Neural crest cell (in vitro differentiated cells): Measurements from ENCODE around the gene PRSS27. TPM values are rescaled to one million over a fixed set of nuclear protein-coding genes. Genes with fewer than 3 reads are reported as not detected.
A peak's percentile ranks its signal among the peaks of the same experiment; 100 is the strongest.
"Not testable (repeated sequence)": the region's sequence is repeated elsewhere in the genome, so short reads cannot be mapped to it uniquely, and the experiment has no call there.

Source experiments
- DNase-seq: peaks from one replicate; pipeline ENCODE4 v3.0.0; 2021; ENCODE audit warnings: low read depth, mixed read lengths, low spot score
- H3K27ac Mint-ChIP-seq: one replicate; pipeline ENCODE4 v1.8.0; 2021; ENCODE audit warnings: mild to moderate bottlenecking, mixed read lengths; ENCODE audit not compliant: unreplicated experiment
- H3K27me3 Mint-ChIP-seq: 2 replicates; pipeline ENCODE4 v1.8.0; 2021; ENCODE audit warnings: low read depth, mild to moderate bottlenecking, mixed read lengths
- H3K36me3 Mint-ChIP-seq: 2 replicates; pipeline ENCODE4 v1.8.0; 2021; ENCODE audit warnings: low read depth, mild to moderate bottlenecking, mixed read lengths
- H3K4me1 Mint-ChIP-seq: 2 replicates; pipeline ENCODE4 v1.8.0; 2021; ENCODE audit warnings: mixed read lengths
- H3K4me3 Mint-ChIP-seq: one replicate; pipeline ENCODE4 v1.8.0; 2021; ENCODE audit warnings: mild to moderate bottlenecking, mixed read lengths
- H3K9me3 Mint-ChIP-seq: 2 replicates; pipeline ENCODE4 v1.8.0; 2021; ENCODE audit warnings: mixed read lengths
- total RNA-seq: library from RNA; stranded (reverse); gene quantifications from 2 replicates; pipeline ENCODE4 v1.2.1, GENCODE V29; 2021
- TF ChIP-seq, protein P1 (sequence below): fragments of 200-600 bp; sonication (generic); conservative IDR thresholded peaks from 2 replicates; pipeline ENCODE4 v1.5.0; 2021; ENCODE audit warnings: antibody characterized with exemption, mild to moderate bottlenecking

The PRSS27 gene
- total RNA-seq, 1 donor from 2014 or later: 7.8 TPM

DNA sequence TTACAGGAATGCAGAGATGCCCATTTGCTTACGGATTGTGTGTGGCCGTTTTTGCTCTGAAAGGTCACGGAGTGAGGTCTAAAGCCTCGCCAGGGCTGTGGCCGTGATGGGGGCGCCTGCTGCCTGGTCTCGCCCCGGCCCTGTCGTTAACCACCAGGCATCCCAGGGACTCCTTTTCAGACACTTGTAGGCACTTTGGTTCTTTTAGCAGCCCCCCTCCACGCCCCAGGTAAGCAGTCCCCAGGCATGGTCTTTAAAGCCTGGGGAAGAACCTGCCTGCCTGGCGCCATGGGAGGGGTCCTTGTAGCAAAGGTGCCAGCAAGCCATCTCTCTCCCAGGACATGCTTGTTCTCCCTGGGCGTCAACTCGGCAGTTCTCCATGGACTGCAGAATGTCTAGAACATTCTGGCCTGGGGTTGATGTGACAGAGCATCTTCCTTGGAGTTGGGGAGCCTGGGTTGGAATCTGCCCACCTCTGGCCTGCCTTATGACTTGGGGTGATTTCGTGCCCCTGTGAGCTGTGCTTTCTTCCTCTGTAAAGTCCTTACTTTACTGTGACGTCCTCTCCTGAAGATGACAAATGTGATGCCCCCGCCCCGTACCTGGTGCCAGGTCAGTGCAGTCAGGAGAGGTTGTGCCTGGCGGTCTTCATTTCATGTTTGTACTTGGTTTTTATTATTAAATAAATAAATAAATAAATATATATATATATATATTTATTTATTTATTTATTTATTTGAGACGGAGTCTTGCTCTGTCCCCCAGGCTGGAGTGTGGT lies 32.3 kb downstream of the PRSS27 start:
- no peak for DNase-seq
- TF ChIP-seq, protein P1, sequence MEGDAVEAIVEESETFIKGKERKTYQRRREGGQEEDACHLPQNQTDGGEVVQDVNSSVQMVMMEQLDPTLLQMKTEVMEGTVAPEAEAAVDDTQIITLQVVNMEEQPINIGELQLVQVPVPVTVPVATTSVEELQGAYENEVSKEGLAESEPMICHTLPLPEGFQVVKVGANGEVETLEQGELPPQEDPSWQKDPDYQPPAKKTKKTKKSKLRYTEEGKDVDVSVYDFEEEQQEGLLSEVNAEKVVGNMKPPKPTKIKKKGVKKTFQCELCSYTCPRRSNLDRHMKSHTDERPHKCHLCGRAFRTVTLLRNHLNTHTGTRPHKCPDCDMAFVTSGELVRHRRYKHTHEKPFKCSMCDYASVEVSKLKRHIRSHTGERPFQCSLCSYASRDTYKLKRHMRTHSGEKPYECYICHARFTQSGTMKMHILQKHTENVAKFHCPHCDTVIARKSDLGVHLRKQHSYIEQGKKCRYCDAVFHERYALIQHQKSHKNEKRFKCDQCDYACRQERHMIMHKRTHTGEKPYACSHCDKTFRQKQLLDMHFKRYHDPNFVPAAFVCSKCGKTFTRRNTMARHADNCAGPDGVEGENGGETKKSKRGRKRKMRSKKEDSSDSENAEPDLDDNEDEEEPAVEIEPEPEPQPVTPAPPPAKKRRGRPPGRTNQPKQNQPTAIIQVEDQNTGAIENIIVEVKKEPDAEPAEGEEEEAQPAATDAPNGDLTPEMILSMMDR: no peak
- H3K36me3 Mint-ChIP-seq: no peaks in the 10 kb centered on the region
- H3K27ac Mint-ChIP-seq: no peak overlapping the region
- no peaks in the 10 kb centered on the region for H3K27me3 Mint-ChIP-seq
- H3K4me1 Mint-ChIP-seq: no peaks in the 10 kb centered on the region
- H3K4me3 Mint-ChIP-seq: peak overlapping the region; percentile 38
- H3K9me3 Mint-ChIP-seq: no peaks in the 10 kb centered on the region

DNA sequence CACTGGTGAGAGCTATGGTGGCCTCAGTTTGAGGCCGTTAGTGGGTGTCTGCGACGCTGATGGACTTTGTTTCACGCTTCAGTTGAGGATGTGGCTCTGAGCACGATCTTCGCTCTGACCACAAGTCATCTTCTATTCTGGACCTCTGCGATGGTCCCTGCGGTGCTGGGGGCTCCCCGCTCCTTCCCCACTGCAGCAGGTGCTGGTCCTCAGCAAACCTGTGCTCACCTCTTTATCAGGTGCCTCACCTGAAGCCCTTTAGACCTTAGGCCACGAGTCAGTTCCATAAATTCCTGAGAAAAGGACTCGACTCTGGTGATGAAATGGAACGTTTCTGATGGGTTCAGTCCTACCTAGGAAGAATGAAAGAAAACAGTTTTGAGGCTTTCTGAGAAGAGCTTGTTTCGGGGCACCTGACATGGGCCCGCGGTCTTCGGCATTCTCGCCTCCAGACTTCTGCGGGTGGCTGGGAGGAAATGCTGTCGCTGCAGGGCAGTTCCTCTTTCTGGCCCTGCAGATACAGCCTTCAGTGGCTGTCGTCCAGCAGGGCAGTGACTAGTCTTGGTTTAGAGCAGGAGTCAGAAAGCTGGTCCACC lies 33.0 kb downstream of the PRSS27 start:
- peaks cover 3% of the 10 kb centered on the region for H3K4me1 Mint-ChIP-seq
- no peaks in the 10 kb centered on the region for H3K9me3 Mint-ChIP-seq
- H3K27me3 Mint-ChIP-seq: no peaks in the 10 kb centered on the region
- no peak for DNase-seq
- TF ChIP-seq, protein P1: no peak
- no peak overlapping the region for H3K27ac Mint-ChIP-seq
- peak overlapping the region; percentile 31 for H3K4me3 Mint-ChIP-seq
- no peaks in the 10 kb centered on the region for H3K36me3 Mint-ChIP-seq

DNA sequence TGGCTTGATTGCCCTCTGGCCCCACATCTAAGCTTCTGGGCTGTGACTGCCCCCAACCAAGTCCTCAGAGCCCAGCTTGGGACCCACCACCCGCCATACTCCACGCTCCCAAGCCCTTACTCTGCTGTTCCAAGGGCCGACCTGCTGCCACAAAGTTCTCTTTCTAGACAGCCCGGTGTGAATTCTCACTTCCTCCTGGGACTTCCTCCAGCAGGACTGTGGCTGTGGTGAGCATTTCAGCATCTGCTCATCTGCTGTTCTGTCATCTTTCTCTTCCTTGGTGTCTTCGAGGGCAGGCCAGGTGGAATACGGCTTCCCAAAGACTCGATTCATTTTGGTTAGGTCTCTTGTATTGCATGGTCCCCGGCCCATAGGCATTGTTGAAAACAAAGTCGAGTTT lies 33.9 kb downstream of the PRSS27 start:
- H3K27ac Mint-ChIP-seq, DNase-seq, H3K4me1 Mint-ChIP-seq, H3K4me3 Mint-ChIP-seq, H3K36me3 Mint-ChIP-seq, H3K9me3 Mint-ChIP-seq, H3K27me3 Mint-ChIP-seq: not testable (repeated sequence)

DNA sequence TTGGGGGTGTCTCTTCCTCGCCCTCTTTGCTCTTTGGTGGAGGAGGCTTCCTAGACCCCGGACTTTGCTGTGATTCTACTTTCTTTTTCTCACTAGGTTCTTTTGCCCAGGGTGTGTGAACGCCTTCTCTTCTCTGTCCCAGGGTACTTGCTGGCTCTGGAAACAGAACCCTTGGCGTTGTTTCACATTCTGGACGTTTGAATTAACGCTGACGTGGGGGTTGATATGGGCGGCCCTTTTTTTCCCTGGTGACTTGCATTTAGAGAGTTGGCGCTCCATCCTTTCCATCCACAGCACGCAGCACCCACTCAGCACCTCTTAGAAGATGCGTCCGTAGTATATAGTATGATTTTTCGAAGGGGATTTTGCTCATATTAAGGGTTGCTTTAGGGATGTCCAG lies 37.0 kb downstream of the PRSS27 start:
- Mint-ChIP-seq H3K27ac (peak overlapping the region; percentile 27), H3K4me3 (peak overlapping the region; percentile 98)
- not testable (repeated sequence) for H3K9me3 Mint-ChIP-seq, DNase-seq, H3K27me3 Mint-ChIP-seq, H3K36me3 Mint-ChIP-seq, H3K4me1 Mint-ChIP-seq

DNA sequence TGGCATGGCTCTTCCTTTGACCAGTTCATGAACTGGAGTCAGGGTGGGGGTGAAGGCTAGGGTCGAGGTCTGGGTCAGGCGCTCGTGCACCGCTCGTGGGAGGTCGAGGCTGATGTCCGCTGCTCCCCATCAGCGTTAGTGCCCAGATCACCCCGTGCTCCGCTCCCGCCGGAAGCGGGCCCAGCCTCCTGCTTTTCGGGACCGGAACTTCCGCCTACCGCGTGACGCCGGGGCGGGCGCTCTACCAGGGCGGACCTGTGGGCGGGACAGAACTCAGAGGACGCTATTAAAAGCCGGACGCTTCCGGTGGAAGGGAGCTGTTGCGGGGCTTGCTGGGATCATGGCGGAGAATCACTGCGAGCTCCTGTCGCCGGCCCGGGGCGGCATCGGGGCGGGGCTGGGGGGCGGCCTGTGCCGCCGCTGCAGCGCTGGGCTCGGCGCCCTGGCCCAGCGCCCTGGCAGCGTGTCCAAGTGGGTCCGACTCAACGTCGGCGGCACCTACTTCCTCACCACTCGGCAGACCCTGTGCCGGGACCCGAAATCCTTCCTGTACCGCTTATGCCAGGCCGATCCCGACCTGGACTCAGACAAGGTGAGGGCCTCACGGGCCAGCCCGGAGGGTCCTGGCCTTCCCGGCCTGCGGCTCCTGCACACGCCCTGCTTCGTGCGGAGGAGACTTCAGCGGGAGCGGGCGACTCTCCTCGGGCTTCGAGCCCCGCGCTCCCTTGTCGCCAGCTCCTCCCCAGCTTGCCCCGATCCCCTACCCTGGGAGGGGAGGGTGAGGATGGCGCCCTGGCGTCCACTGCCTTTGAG lies 37.6 kb downstream of the PRSS27 start, which contains the start of gene KCTD5:
Gene KCTD5, plus strand, starts transcription at position 315 of the 813 bp plus-strand sequence. Its CDS starts 26 bp downstream, at position 341.
- H3K27me3 Mint-ChIP-seq: no peaks in the 10 kb centered on the region
- DNase-seq: peak; percentile 92
- no peaks in the 10 kb centered on the region for H3K36me3 Mint-ChIP-seq
- H3K4me1 Mint-ChIP-seq: peaks cover 6% of the 10 kb centered on the region
- peak within 1 kb of the TSS; percentile 98 for H3K4me3 Mint-ChIP-seq
- H3K27ac Mint-ChIP-seq: peak within 1 kb of the TSS; percentile 98
- TF ChIP-seq, protein P1: no peak
- no peaks in the 10 kb centered on the region for H3K9me3 Mint-ChIP-seq

DNA sequence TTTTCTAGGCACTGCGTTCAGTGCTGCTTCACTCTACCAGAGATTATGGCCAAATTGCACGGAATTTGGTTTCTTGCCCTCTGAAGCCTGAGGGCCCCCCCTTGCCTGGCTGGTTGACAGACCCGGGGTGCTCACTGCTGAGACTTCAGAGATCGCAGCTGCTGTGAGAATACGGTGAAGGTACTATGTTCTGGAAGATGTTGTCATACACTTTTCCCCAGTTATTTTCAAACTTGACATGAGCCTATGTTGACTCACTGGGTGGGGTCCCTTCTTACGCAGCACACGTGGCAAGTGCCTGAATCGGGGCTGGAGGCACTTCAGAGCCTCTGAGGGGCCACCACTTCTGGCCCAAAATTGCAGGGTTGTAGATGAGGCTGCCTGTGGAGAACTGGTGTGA lies 39.7 kb downstream of the PRSS27 start:
- H3K4me3 Mint-ChIP-seq: peak overlapping the region; percentile 98
- H3K4me1 Mint-ChIP-seq, DNase-seq, H3K27me3 Mint-ChIP-seq, H3K27ac Mint-ChIP-seq, H3K36me3 Mint-ChIP-seq, H3K9me3 Mint-ChIP-seq: not testable (repeated sequence)

DNA sequence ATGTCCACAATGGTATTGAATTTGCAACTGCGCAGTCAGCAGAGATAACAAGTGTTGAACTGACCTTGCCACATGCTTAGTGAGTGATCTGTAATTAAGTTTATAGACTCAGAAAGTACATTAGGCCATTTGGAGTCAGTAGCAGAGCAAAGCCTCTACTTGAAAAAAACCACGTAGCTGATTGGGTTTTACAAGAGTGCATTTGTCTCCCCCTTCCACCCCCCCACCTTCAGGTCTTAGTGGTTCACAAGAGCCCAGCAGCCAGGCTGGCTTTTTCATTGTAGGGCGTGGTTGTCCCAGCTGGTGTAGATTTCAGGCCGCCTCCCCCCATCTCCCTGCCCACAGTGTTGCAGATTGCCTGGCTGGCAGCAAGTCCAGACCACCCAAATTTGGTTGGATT lies 40.1 kb downstream of the PRSS27 start:
- not testable (repeated sequence) for H3K27ac Mint-ChIP-seq, H3K36me3 Mint-ChIP-seq, H3K27me3 Mint-ChIP-seq, DNase-seq, H3K9me3 Mint-ChIP-seq, H3K4me3 Mint-ChIP-seq, H3K4me1 Mint-ChIP-seq

DNA sequence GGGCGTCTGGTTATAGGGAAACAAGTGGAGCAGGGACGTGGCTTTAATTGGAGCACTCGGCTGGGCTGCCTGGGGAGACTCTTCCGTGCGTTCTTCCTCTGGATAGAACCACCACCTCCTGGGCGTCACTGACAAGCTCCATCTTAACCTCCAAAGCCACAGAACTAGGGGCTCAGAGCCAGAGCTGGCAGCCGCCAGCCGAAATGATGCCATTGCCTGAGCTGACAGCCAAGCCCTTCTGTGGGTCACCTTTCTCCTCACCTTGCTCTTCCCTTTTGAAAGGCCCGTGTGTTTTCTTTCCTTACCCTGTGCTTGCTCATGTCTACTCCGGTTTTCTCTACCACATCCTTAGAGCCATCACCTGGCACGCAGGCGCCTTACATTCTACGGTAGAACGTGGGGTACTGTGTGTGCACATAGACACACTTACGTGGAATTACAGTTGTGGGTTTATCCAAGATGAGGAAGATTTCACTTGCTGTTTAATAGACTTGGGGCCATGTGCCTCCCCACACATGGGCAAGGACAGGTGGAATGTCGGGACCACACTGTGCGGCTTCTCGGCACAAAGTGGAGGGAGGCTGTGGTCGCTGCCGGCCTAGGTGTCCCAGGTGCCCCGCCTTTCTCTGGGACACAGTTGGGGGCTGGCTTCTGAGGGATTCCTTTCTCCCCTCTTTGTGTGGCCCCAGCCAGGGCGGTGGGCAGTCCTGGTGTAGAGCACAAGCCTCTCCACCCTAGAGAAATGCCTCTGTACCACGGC lies 41.6 kb downstream of the PRSS27 start:
- H3K27ac Mint-ChIP-seq, H3K4me3 Mint-ChIP-seq, H3K36me3 Mint-ChIP-seq, DNase-seq, H3K27me3 Mint-ChIP-seq, H3K9me3 Mint-ChIP-seq, H3K4me1 Mint-ChIP-seq: not testable (repeated sequence)

DNA sequence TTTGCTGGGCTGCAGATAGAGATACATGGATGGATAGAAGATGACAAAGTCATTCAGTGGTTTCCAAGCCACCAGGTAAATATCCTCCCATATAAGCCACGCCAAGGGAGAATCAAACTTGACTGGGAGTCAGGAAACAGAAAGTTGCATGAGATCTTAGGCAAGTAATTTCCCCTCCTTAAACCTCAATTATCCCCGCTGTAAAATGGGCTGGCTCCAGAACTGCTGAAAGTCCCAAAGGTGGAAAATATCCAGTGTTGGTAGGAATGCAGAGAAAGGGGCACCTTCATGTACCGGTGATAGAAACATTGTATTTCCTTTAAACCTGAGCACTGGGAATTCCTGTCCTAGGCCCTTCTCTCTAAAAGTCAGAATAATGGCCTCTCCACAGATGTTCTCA lies 43.1 kb downstream of the PRSS27 start:
- H3K4me3 Mint-ChIP-seq: peak overlapping the region; percentile 54
- not testable (repeated sequence) for H3K36me3 Mint-ChIP-seq, DNase-seq, H3K27me3 Mint-ChIP-seq, H3K4me1 Mint-ChIP-seq, H3K27ac Mint-ChIP-seq, H3K9me3 Mint-ChIP-seq
